H9 (cell line): ENCODE measurements around the gene ASIC3. TPM values are rescaled to one million over a fixed set of nuclear protein-coding genes. Genes with fewer than 3 reads are reported as not detected.

ENCODE experiments used
- DNase-seq: peaks from one replicate; pipeline ENCODE4 v3.0.0-alpha.2; 2017
- H2AFZ ChIP-seq: one replicate; pipeline ENCODE4 v1.6.1; 2013; ENCODE audit warnings: mild to moderate bottlenecking, low read length, control low read depth, moderate library complexity
- H2AK5ac ChIP-seq: 2 replicates; pipeline ENCODE4 v1.6.1; 2013; ENCODE audit warnings: low read length, control low read depth, mixed read lengths; ENCODE audit not compliant: insufficient read length
- H2BK120ac ChIP-seq: one replicate; pipeline ENCODE4 v1.6.1; 2013; ENCODE audit warnings: low read depth, mild to moderate bottlenecking, low read length, control low read depth, inconsistent platforms; ENCODE audit not compliant: poor library complexity, severe bottlenecking
- H2BK12ac ChIP-seq: 2 replicates; pipeline ENCODE4 v1.6.1; 2013; ENCODE audit warnings: low read length, control low read depth, mixed read lengths, low read depth; ENCODE audit not compliant: insufficient read length
- H2BK15ac ChIP-seq: 2 replicates; pipeline ENCODE4 v1.6.1; 2013; ENCODE audit warnings: low read depth, low read length, control low read depth
- H2BK20ac ChIP-seq: one replicate; pipeline ENCODE4 v1.6.1; 2013; ENCODE audit warnings: low read depth, mild to moderate bottlenecking, low read length, control low read depth, inconsistent platforms; ENCODE audit not compliant: poor library complexity, severe bottlenecking
- H2BK5ac ChIP-seq: 2 replicates; pipeline ENCODE4 v1.6.1; 2013; ENCODE audit warnings: low read length, control low read depth, mixed read lengths; ENCODE audit not compliant: insufficient read length
- H3K14ac ChIP-seq: 2 replicates; pipeline ENCODE4 v1.6.1; 2013; ENCODE audit warnings: low read length, control low read depth; ENCODE audit not compliant: insufficient read depth
- H3K18ac ChIP-seq: 2 replicates; pipeline ENCODE4 v1.6.1; 2013; ENCODE audit warnings: low read depth, mild to moderate bottlenecking, mixed read lengths, low read length, control low read depth; ENCODE audit not compliant: insufficient read length
- H3K23ac ChIP-seq: 2 replicates; pipeline ENCODE4 v1.6.1; 2013; ENCODE audit warnings: low read length, control low read depth, mixed read lengths, low read depth; ENCODE audit not compliant: insufficient read length
- H3K23me2 ChIP-seq: 2 replicates; pipeline ENCODE4 v1.6.1; 2013; ENCODE audit warnings: low read depth, mild to moderate bottlenecking, mixed read lengths, low read length, control low read depth; ENCODE audit not compliant: insufficient read length, poor library complexity, severe bottlenecking
- H3K27ac ChIP-seq: 2 replicates; pipeline ENCODE4 v1.5.1; 2013; ENCODE audit warnings: low read length, control low read depth, mixed read lengths, low read depth; ENCODE audit not compliant: insufficient read length
- H3K27me3 ChIP-seq: 2 replicates; pipeline ENCODE4 v1.6.1; 2013; ENCODE audit warnings: low read length, control low read depth, inconsistent platforms; ENCODE audit not compliant: insufficient read depth
- H3K4ac ChIP-seq: 2 replicates; pipeline ENCODE4 v1.6.1; 2013; ENCODE audit warnings: low read depth, mild to moderate bottlenecking, control low read depth, inconsistent platforms, low read length, moderate library complexity
- H3K4me1 ChIP-seq: 2 replicates; pipeline ENCODE4 v1.6.1; 2013; ENCODE audit warnings: low read length, control low read depth, inconsistent platforms; ENCODE audit not compliant: insufficient read depth
- H3K4me2 ChIP-seq: 2 replicates; pipeline ENCODE4 v1.6.1; 2013; ENCODE audit warnings: low read length, control low read depth, mixed read lengths; ENCODE audit not compliant: insufficient read length, insufficient read depth
- H3K56ac ChIP-seq: 2 replicates; pipeline ENCODE4 v1.6.1; 2013; ENCODE audit warnings: low read depth, mild to moderate bottlenecking, mixed read lengths, low read length, control low read depth; ENCODE audit not compliant: insufficient read length
- H3K79me1 ChIP-seq: 2 replicates; pipeline ENCODE4 v1.6.1; 2013; ENCODE audit warnings: low read depth, mild to moderate bottlenecking, moderate library complexity, low read length, control low read depth, inconsistent platforms; ENCODE audit not compliant: insufficient read depth, poor library complexity, severe bottlenecking
- H3K79me2 ChIP-seq: 2 replicates; pipeline ENCODE4 v1.6.1; 2013; ENCODE audit warnings: low read length, control low read depth, inconsistent platforms; ENCODE audit not compliant: insufficient read depth
- H3K9ac ChIP-seq: 2 replicates; pipeline ENCODE4 v1.6.1; 2013; ENCODE audit warnings: low read length, control low read depth, mixed read lengths; ENCODE audit not compliant: insufficient read length; ENCODE audit errors: extremely low read depth
- H3K9me3 ChIP-seq: one replicate; pipeline ENCODE4 v1.6.1; 2013; ENCODE audit warnings: low read depth, low read length, inconsistent platforms; ENCODE audit not compliant: control insufficient read depth
- H3T11ph ChIP-seq: one replicate; pipeline ENCODE4 v1.6.1; 2013; ENCODE audit warnings: mild to moderate bottlenecking, low read length, control low read depth, inconsistent platforms
- H4K20me1 ChIP-seq: one replicate; pipeline ENCODE4 v1.6.1; 2013; ENCODE audit not compliant: control insufficient read depth, insufficient read length, insufficient read depth
- H4K5ac ChIP-seq: 2 replicates; pipeline ENCODE4 v1.6.1; 2013; ENCODE audit warnings: low read depth, mild to moderate bottlenecking, mixed read lengths, low read length, control low read depth; ENCODE audit not compliant: insufficient read length
- H4K8ac ChIP-seq: replicated peaks from 2 replicates; pipeline ENCODE4 v1.6.1; 2013; ENCODE audit warnings: low read length, control low read depth, mixed read lengths, low read depth; ENCODE audit not compliant: insufficient read length
- H4K91ac ChIP-seq: 2 replicates; pipeline ENCODE4 v1.6.1; 2013; ENCODE audit warnings: low read depth, mild to moderate bottlenecking, moderate library complexity, mixed read lengths, low read length, control low read depth; ENCODE audit not compliant: insufficient read length
- H3K27ac Mint-ChIP-seq, 3 experiments: 2 replicates in 2 of 3; 3 replicates in 1 of 3; pipeline ENCODE4 v1.8.0; 2020 to 2021; ENCODE audit warnings: mixed read lengths in 3 of 3, mild to moderate bottlenecking in 1 of 3, moderate library complexity in 1 of 3
- H3K27me3 Mint-ChIP-seq: 2 replicates; pipeline ENCODE4 v1.8.0; 2021; ENCODE audit warnings: low read depth, mild to moderate bottlenecking, moderate library complexity, mixed read lengths
- H3K36me3 Mint-ChIP-seq, 3 experiments: 2 replicates in 2 of 3; 3 replicates in 1 of 3; pipeline ENCODE4 v1.8.0; 2020 to 2021; ENCODE audit warnings: low read depth in 3 of 3, mixed read lengths in 3 of 3; ENCODE audit not compliant: insufficient read depth in 1 of 3
- H3K4me1 Mint-ChIP-seq, 2 experiments: 2 replicates each; pipeline ENCODE4 v1.8.0; 2020; ENCODE audit warnings: mixed read lengths in 2 of 2
- H3K4me3 Mint-ChIP-seq, 2 experiments: 2 replicates in 1 of 2; 3 replicates in 1 of 2; pipeline ENCODE4 v1.8.0; 2020 to 2021; ENCODE audit warnings: mild to moderate bottlenecking in 2 of 2, mixed read lengths in 2 of 2, moderate library complexity in 1 of 2
- H3K9me3 Mint-ChIP-seq, 2 experiments: 2 replicates in 1 of 2; 3 replicates in 1 of 2; pipeline ENCODE4 v1.8.0; 2020; ENCODE audit warnings: mild to moderate bottlenecking in 2 of 2, mixed read lengths in 2 of 2, moderate library complexity in 1 of 2
- CTCF ChIP-seq: fragments of 200-600 bp; sonication (generic); conservative IDR thresholded peaks from 3 replicates; pipeline ENCODE4 v1.8.0; 2021; ENCODE audit warnings: antibody characterized with exemption, mild to moderate bottlenecking
- WGBS: extraction: QIAGEN DNeasy Blood & Tissue Kit; methylation state at CpG from one replicate; pipeline ENCODE4 v1.1.7; 2013; ENCODE audit warnings: missing lambda C conversion rate, low lambda C conversion rate, mixed read lengths; ENCODE audit not compliant: insufficient read length; ENCODE audit errors: extremely low coverage; 5-methylcytosine and 5-hydroxymethylcytosine counted together
- total RNA-seq: library from RNA; stranded (reverse); gene quantifications from 2 replicates; pipeline ENCODE4 v1.2.1, GENCODE V29; 2021

ASIC3 gene
- total RNA-seq, 1 experiment from 2014 or later: 1.7 TPM

DNA sequence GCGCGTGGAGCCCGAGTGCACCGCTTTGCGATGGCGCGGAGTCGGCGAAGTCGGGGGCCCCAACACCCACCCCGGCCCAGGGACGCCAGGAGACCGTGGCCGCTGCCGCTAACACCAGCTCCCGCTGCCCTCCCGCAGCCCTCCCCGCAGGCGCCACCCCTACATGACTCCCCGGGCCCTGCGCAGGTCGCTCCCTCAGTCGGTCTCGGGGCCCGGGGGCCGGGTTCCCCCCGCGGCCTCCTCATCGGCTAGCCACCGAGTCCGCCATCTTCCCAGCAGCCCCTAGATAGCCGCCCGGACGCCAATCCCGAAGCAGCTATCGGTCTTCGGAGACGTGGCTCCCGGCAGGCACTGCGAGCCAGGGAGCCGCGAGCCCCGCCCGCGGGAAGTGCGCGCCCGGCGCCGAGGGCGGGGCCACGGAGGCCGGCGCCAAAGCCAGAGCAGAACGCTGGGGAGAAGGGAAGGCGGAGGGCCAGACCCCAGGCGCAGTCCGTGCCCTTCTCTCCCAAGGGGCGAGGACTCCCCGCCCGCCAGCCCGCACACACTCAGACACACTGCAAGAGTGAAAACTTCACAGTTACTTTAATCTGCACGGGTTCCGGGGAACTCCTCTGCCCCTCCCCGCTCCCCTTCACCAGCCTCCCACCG is 32.3 kb downstream of the ASIC3 start, which contains the start of gene FASTK:
Gene FASTK, minus strand, starts transcription at position 288 of the 648 bp plus-strand sequence. Its CDS starts 43 bp downstream, at position 245.
- peaks cover 7% of the 10 kb centered on the region for H3K23me2 ChIP-seq
- no peak within 1 kb of the TSS for H4K5ac ChIP-seq
- H3K79me2 ChIP-seq: no peaks in the 10 kb centered on the region; the same call in 1 of the 2 replicates
- H3K4ac ChIP-seq: no peak within 1 kb of the TSS
- no peak within 1 kb of the TSS for H3K56ac ChIP-seq
- H3K4me1 ChIP-seq: peaks cover 2% of the 10 kb centered on the region; the same call in 1 of the 2 replicates
- DNase-seq: peak; percentile 90
- Mint-ChIP-seq H3K9me3 (no peaks in the 10 kb centered on the region; a peak in 1 of 5 replicates), H3K27me3 (peaks cover 9% of the 10 kb centered on the region), H3K27ac (peak within 1 kb of the TSS; percentile 6 to 86 (median 65); a peak in 4 of 7 replicates), H3K4me3 (peak within 1 kb of the TSS; percentile 79 to 92), H3K36me3 (peaks cover 6 to 13% (median 11%) of the 10 kb centered on the region in 3 experiments), H3K4me1 (peaks cover 38 to 50% of the 10 kb centered on the region in 2 experiments)
- H3K9me3 ChIP-seq: no peaks in the 10 kb centered on the region
- H3K14ac ChIP-seq: peak within 1 kb of the TSS; percentile 65
- no peaks in the 10 kb centered on the region for H4K20me1 ChIP-seq
- H3K9ac ChIP-seq: peak within 1 kb of the TSS; percentile 74
- no peak within 1 kb of the TSS for H3K18ac ChIP-seq
- H3K23ac ChIP-seq: no peak within 1 kb of the TSS
- no peaks in the 10 kb centered on the region; the same call in 1 of the 2 replicates for H3K27me3 ChIP-seq
- H2BK120ac ChIP-seq: no peak within 1 kb of the TSS
- no peak within 1 kb of the TSS for H2AK5ac ChIP-seq
- WGBS: no CpG with 5 or more reads among the region's 66 CpGs
- peak within 1 kb of the TSS; percentile 70 for H3K4me2 ChIP-seq
- H4K91ac ChIP-seq: no peak within 1 kb of the TSS
- no peak within 1 kb of the TSS for H2BK15ac ChIP-seq
- no peak within 1 kb of the TSS for H2BK12ac ChIP-seq
- H2BK20ac ChIP-seq: no peak within 1 kb of the TSS
- H4K8ac ChIP-seq: no peak within 1 kb of the TSS
- H2BK5ac ChIP-seq: no peak within 1 kb of the TSS
- H3K27ac ChIP-seq: no peak within 1 kb of the TSS
- H3T11ph ChIP-seq: no peak within 1 kb of the TSS
- H2AFZ ChIP-seq: no peak within 1 kb of the TSS
- TF ChIP-seq CTCF: no peak
- no peaks in the 10 kb centered on the region for H3K79me1 ChIP-seq
